K562 (cell line): ENCODE measurements around the gene ANO8. TPM values are rescaled to one million over a fixed set of nuclear protein-coding genes. Genes with fewer than 3 reads are reported as not detected.

Experiments used
- ADNP ChIP-seq: fragments of 200-800 bp; sonication (Bioruptor generic); IDR thresholded peaks from 2 replicates; pipeline ENCODE4 v1.6.1; 2016; ENCODE audit warnings: missing genetic modification characterization, missing compliant biosample characterization
- DACH1 ChIP-seq: fragments of 450-650 bp; IDR thresholded peaks from 2 replicates; pipeline ENCODE4 v1.6.1; 2018; ENCODE audit not compliant: partially characterized antibody
- KLF6 ChIP-seq: fragments of 250-450 bp; sonication (Bioruptor Pico); IDR thresholded peaks from 2 replicates; pipeline ENCODE4 v1.4.0; 2020; ENCODE audit warnings: mild to moderate bottlenecking, moderate library complexity, borderline replicate concordance
- PHF21A ChIP-seq: fragments of 450-650 bp; IDR thresholded peaks from 2 replicates; pipeline ENCODE4 v1.6.1; 2017; ENCODE audit warnings: low read depth, borderline replicate concordance
- PHF8 ChIP-seq: fragments of 200-600 bp; sonication (generic); IDR thresholded peaks from 2 replicates; pipeline ENCODE4 v1.6.1; 2012; ENCODE audit warnings: mixed run types, mild to moderate bottlenecking, inconsistent platforms, low read length, moderate library complexity, borderline replicate concordance
- TRIM24 ChIP-seq, 2 experiments: fragments of 450-650 bp; IDR thresholded peaks; 2 replicates each; pipeline ENCODE4 v1.6.1; 2016
- ZC3H11A ChIP-seq: IDR thresholded peaks from 2 replicates; pipeline ENCODE4 v1.6.1; 2012; ENCODE audit warnings: low read depth, low read length, improper control_type of control experiment
- ZNF263 ChIP-seq: sonication (generic); formaldehyde crosslinking; IDR thresholded peaks from 2 replicates; pipeline ENCODE4 v1.8.0; 2022; ENCODE audit warnings: mild to moderate bottlenecking, missing genetic modification reagents, borderline replicate concordance
- ZNF318 ChIP-seq, 2 experiments: fragments of 450-650 bp; IDR thresholded peaks; 2 replicates each; pipeline ENCODE4 v1.6.1; 2016; ENCODE audit warnings: mild to moderate bottlenecking in 2 of 2, borderline replicate concordance in 1 of 2, low read depth in 1 of 2, moderate library complexity in 1 of 2
- ZNF583 ChIP-seq: fragments of 250-450 bp; sonication (Bioruptor Pico); IDR thresholded peaks from 2 replicates; pipeline ENCODE4 v1.4.0; 2020
- polyA plus RNA-seq, 8 experiments: library from polyadenylated mRNA; depleted of rRNA in 4 of 8; stranded (reverse) in 5 of 8; unstranded in 3 of 8; fragments of >200 nt; fragmentation: Nextera tagmentation in 2 of 8; fragmentation: Illumina TruSeq in 1 of 8; extraction: Ambion mirVana in 2 of 8; extraction: Trizol in 1 of 8; gene quantifications; 2 replicates each; pipeline versions ENCODE4 v1.2.1 to v1.2.3, GENCODE V29; 2011 to 2014; ENCODE audit warnings: inconsistent platforms in 1 of 8, missing spikeins in 1 of 8
- total RNA-seq, 7 experiments: library from RNA; depleted of rRNA in 6 of 7; stranded (reverse); fragments of >200 nt in 6 of 7; fragmentation: Illumina TruSeq in 2 of 7; extraction: Trizol in 2 of 7; gene quantifications; 2 replicates each; pipeline versions ENCODE4 v1.2.1 to v1.2.3, GENCODE V29; 2011 to 2021; ENCODE audit warnings: low replicate concordance in 1 of 7
- TF ChIP-seq, protein P1 (sequence below), 3 experiments: fragments of 200-800 bp in 1 of 3; fragments of 250-450 bp in 1 of 3; fragments of 450-650 bp in 1 of 3; sonication (Bioruptor Pico) in 1 of 3; sonication (Bioruptor generic) in 1 of 3; formaldehyde crosslinking in 1 of 3; IDR thresholded peaks; 2 replicates each; pipeline versions ENCODE4 v1.6.1 to v1.8.0; 2016 to 2022; ENCODE audit warnings: mild to moderate bottlenecking in 2 of 3, missing genetic modification characterization in 2 of 3, missing compliant biosample characterization in 1 of 3, moderate library complexity in 1 of 3
- TF ChIP-seq, protein P2 (sequence below): fragments of 200-800 bp; sonication (Bioruptor generic); IDR thresholded peaks from 2 replicates; pipeline ENCODE4 v1.6.1; 2017; ENCODE audit warnings: missing genetic modification characterization, missing compliant biosample characterization

Gene ANO8
- total and polyA plus RNA-seq, 9 of the 15 experiments (the other 6 are each of a cell fraction or from before 2014, with no cell fraction given) = 0.07 to 7.6 (median 2.3) TPM; not detected in 1

DNA sequence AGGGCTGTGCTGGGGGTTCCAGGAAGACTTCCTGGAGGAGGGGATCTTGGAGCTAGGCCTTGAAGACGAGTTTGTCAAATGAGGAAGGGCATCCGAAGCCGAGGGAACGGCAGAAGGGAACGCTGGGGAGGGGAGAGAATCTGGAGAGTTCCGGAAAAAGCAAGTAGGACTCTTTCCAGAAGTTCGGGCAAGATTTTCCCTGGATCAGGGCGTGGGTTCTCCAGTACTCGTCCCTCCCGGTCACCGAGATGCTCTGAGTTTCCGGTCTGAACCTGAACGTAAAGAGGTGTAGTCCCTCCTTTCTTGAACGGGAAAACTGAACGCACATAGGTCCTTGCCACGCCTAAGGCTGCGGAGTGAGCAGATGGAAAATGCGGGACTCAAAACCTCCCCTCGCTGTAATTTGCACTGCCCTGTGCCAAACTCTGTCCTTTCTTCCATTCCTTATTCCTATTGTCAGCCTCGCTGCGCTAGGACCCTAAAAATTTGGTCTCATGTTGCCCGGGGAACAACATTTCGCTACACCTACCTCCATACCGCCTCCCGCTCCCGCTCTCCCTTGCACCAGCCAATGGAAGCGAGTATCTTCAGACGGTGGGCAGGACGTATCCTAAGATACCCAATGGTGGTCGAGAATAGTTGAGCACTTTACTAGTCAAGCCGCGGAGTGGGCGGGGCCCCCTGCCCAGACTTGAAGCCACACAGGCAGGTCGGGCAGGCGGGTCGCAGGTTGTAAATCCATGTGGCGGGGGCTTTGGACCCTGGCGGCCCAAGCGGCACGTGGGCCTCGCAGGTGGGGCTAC lies 2.4 kb upstream of the ANO8 start, which contains the start of gene GTPBP3 (continued):
- TF ChIP-seq ZNF318 (IDR thresholded peaks at IDR 0.05; ENCODE audit: borderline replicate concordance in 1 of 2, low read depth in 1 of 2) = peak in 1 of 2 experiments; percentile 50; a peak in 1 of 4 replicates
- no peak; the same call in 1 of the 2 replicates for TF ChIP-seq KLF6 (CRISPR knock-in tag)
- peak; percentile 81; the same call in 1 of the 2 replicates for TF ChIP-seq PHF21A
- TF ChIP-seq PHF8 = peak; percentile 68; the same call in 1 of the 2 replicates
- TF ChIP-seq, protein P1, sequence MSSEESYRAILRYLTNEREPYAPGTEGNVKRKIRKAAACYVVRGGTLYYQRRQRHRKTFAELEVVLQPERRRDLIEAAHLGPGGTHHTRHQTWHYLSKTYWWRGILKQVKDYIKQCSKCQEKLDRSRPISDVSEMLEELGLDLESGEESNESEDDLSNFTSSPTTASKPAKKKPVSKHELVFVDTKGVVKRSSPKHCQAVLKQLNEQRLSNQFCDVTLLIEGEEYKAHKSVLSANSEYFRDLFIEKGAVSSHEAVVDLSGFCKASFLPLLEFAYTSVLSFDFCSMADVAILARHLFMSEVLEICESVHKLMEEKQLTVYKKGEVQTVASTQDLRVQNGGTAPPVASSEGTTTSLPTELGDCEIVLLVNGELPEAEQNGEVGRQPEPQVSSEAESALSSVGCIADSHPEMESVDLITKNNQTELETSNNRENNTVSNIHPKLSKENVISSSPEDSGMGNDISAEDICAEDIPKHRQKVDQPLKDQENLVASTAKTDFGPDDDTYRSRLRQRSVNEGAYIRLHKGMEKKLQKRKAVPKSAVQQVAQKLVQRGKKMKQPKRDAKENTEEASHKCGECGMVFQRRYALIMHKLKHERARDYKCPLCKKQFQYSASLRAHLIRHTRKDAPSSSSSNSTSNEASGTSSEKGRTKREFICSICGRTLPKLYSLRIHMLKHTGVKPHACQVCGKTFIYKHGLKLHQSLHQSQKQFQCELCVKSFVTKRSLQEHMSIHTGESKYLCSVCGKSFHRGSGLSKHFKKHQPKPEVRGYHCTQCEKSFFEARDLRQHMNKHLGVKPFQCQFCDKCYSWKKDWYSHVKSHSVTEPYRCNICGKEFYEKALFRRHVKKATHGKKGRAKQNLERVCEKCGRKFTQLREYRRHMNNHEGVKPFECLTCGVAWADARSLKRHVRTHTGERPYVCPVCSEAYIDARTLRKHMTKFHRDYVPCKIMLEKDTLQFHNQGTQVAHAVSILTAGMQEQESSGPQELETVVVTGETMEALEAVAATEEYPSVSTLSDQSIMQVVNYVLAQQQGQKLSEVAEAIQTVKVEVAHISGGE (CRISPR knock-in tag; IDR thresholded peaks at IDR 0.05) = peak; percentile 96 to 99 (median 97); a peak in 5 of 6 replicates
- TF ChIP-seq TRIM24 (IDR thresholded peaks at IDR 0.05) = peak; percentile 46 to 100; a peak in 3 of 4 replicates
- TF ChIP-seq, protein P2, sequence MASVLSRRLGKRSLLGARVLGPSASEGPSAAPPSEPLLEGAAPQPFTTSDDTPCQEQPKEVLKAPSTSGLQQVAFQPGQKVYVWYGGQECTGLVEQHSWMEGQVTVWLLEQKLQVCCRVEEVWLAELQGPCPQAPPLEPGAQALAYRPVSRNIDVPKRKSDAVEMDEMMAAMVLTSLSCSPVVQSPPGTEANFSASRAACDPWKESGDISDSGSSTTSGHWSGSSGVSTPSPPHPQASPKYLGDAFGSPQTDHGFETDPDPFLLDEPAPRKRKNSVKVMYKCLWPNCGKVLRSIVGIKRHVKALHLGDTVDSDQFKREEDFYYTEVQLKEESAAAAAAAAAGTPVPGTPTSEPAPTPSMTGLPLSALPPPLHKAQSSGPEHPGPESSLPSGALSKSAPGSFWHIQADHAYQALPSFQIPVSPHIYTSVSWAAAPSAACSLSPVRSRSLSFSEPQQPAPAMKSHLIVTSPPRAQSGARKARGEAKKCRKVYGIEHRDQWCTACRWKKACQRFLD (CRISPR knock-in tag) = peak; percentile 84; the same call in 1 of the 2 replicates
- TF ChIP-seq DACH1 = peak; percentile 18
- no peak for TF ChIP-seq ZNF583 (CRISPR knock-in tag)
- peak; percentile 42; the same call in 1 of the 2 replicates for TF ChIP-seq ZNF263 (CRISPR knock-in tag)
- peak; percentile 81; the same call in 1 of the 2 replicates for TF ChIP-seq ZC3H11A
- peak; percentile 95; the same call in 1 of the 2 replicates for TF ChIP-seq ADNP (tag)
